ENCODE results near the gene MAN1B1. TPM values are rescaled to one million over a fixed set of nuclear protein-coding genes. Genes with fewer than 3 reads are reported as not detected.

MAN1B1 gene
- total RNA-seq, 1 experiment from 2014 or later = 51.8 TPM

GRCh38 chr9:137158625-137159024 lies 71.8 kb downstream of the MAN1B1 start:
- H3K36me3 ChIP-seq = no peaks in the 10 kb centered on the region
- H3K27me3 ChIP-seq (replicated peaks) = peaks cover 59% of the 10 kb centered on the region
- DNase-seq (ENCODE audit: low read depth in 1 of 2, low spot score in 2 of 2) = no peak
- H3K4me1 ChIP-seq (replicated peaks) = peaks cover 4% of the 10 kb centered on the region
- H3K27ac ChIP-seq = no peak overlapping the region
- H3K4me3 ChIP-seq = no peak overlapping the region
- no peaks in the 10 kb centered on the region for H3K9me3 ChIP-seq (replicated peaks)

Other genes starting within 250 kb of the MAN1B1 start
- gene AJM1, start 244.5 kb upstream of the MAN1B1 start, total RNA-seq (2014; rRNA removed; shearing (Covaris generic)) = 0.11 and 0.16 TPM in 2 replicates
- gene PHPT1, start 237.6 kb upstream of the MAN1B1 start, total RNA-seq (2014; rRNA removed; shearing (Covaris generic)) = 64.1 and 70.5 TPM in 2 replicates
- gene MAMDC4, start 234.6 kb upstream of the MAN1B1 start, total RNA-seq (2014; rRNA removed; shearing (Covaris generic)) = 0.42 and 1.0 TPM in 2 replicates
- gene EDF1, start 220.7 kb upstream of the MAN1B1 start, total RNA-seq (2014; rRNA removed; shearing (Covaris generic)) = 266 and 387 TPM in 2 replicates
- 11.3 and 17.1 TPM in 2 replicates for gene TRAF2, start 200.5 kb upstream of the MAN1B1 start, total RNA-seq (2014; rRNA removed; shearing (Covaris generic))
- 89.0 and 93.8 TPM in 2 replicates for gene FBXW5, start 142.2 kb upstream of the MAN1B1 start, total RNA-seq (2014; rRNA removed; shearing (Covaris generic))
- gene C8G, start 141.7 kb upstream of the MAN1B1 start, total RNA-seq (2014; rRNA removed; shearing (Covaris generic)) = not detected in 2 replicates
- gene LCN12, start 134.7 kb upstream of the MAN1B1 start, total RNA-seq (2014; rRNA removed; shearing (Covaris generic)) = not detected in 2 replicates
- gene PTGDS, start 109.5 kb upstream of the MAN1B1 start, total RNA-seq (2014; rRNA removed; shearing (Covaris generic)) = not detected in 2 replicates
- not detected in 2 replicates for gene LCNL1, start 104.0 kb upstream of the MAN1B1 start, total RNA-seq (2014; rRNA removed; shearing (Covaris generic))
- 14.5 and 15.1 TPM in 2 replicates for gene PAXX, start 94.6 kb upstream of the MAN1B1 start, total RNA-seq (2014; rRNA removed; shearing (Covaris generic))
- gene CLIC3, start 90.4 kb upstream of the MAN1B1 start, total RNA-seq (2014; rRNA removed; shearing (Covaris generic)) = 0.89 TPM in 1 of 2 replicates, not detected in the other
- 0.81 and 1.3 TPM in 2 replicates for gene ABCA2, start 58.7 kb upstream of the MAN1B1 start, total RNA-seq (2014; rRNA removed; shearing (Covaris generic))
- not detected in 2 replicates for gene FUT7, start 54.9 kb upstream of the MAN1B1 start, total RNA-seq (2014; rRNA removed; shearing (Covaris generic))
- gene NPDC1, start 40.8 kb upstream of the MAN1B1 start, total RNA-seq (2014; rRNA removed; shearing (Covaris generic)) = not detected in 2 replicates
- gene ENTPD2, start 32.9 kb upstream of the MAN1B1 start, total RNA-seq (2014; rRNA removed; shearing (Covaris generic)) = not detected in 2 replicates
- gene SAPCD2, start 16.4 kb upstream of the MAN1B1 start, total RNA-seq (2014; rRNA removed; shearing (Covaris generic)) = 21.5 and 24.9 TPM in 2 replicates
- gene UAP1L1, start 9.5 kb upstream of the MAN1B1 start, total RNA-seq (2014; rRNA removed; shearing (Covaris generic)) = 3.4 and 5.6 TPM in 2 replicates
- 5.1 and 6.4 TPM in 2 replicates for gene DPP7, start 27.7 kb downstream of the MAN1B1 start, total RNA-seq (2014; rRNA removed; shearing (Covaris generic))
- gene GRIN1, start 52.2 kb downstream of the MAN1B1 start, total RNA-seq (2014; rRNA removed; shearing (Covaris generic)) = not detected in 2 replicates
- gene LRRC26, start 83.1 kb downstream of the MAN1B1 start, total RNA-seq (2014; rRNA removed; shearing (Covaris generic)) = not detected in 2 replicates
- not detected in 2 replicates for gene TMEM210, start 85.1 kb downstream of the MAN1B1 start, total RNA-seq (2014; rRNA removed; shearing (Covaris generic))
- 11.7 and 13.7 TPM in 2 replicates for gene ANAPC2, start 101.6 kb downstream of the MAN1B1 start, total RNA-seq (2014; rRNA removed; shearing (Covaris generic))
- gene SSNA1, start 101.7 kb downstream of the MAN1B1 start, total RNA-seq (2014; rRNA removed; shearing (Covaris generic)) = 94.2 and 177 TPM in 2 replicates
- gene TPRN, start 113.8 kb downstream of the MAN1B1 start, total RNA-seq (2014; rRNA removed; shearing (Covaris generic)) = 6.0 and 6.1 TPM in 2 replicates
- 44.5 and 51.3 TPM in 2 replicates for gene TMEM203, start 118.7 kb downstream of the MAN1B1 start, total RNA-seq (2014; rRNA removed; shearing (Covaris generic))
- gene NDOR1, start 118.7 kb downstream of the MAN1B1 start, total RNA-seq (2014; rRNA removed; shearing (Covaris generic)) = 5.2 and 6.5 TPM in 2 replicates
- gene RNF208, start 135.3 kb downstream of the MAN1B1 start, total RNA-seq (2014; rRNA removed; shearing (Covaris generic)) = not detected in 2 replicates
- 0.24 TPM in 1 of 2 replicates, not detected in the other for gene CYSRT1, start 138.2 kb downstream of the MAN1B1 start, total RNA-seq (2014; rRNA removed; shearing (Covaris generic))
- gene RNF224, start 140.5 kb downstream of the MAN1B1 start, total RNA-seq (2014; rRNA removed; shearing (Covaris generic)) = not detected in 2 replicates
- gene SLC34A3, start 143.9 kb downstream of the MAN1B1 start, total RNA-seq (2014; rRNA removed; shearing (Covaris generic)) = not detected in 2 replicates
- 229 and 232 TPM in 2 replicates for gene TUBB4B, start 154.3 kb downstream of the MAN1B1 start, total RNA-seq (2014; rRNA removed; shearing (Covaris generic))
- gene STPG3, start 164.3 kb downstream of the MAN1B1 start, total RNA-seq (2014; rRNA removed; shearing (Covaris generic)) = not detected in 2 replicates
- gene NELFB, start 168.3 kb downstream of the MAN1B1 start, total RNA-seq (2014; rRNA removed; shearing (Covaris generic)) = 35.2 and 41.9 TPM in 2 replicates
- 9.7 and 10.9 TPM in 2 replicates for gene TOR4A, start 190.7 kb downstream of the MAN1B1 start, total RNA-seq (2014; rRNA removed; shearing (Covaris generic))
- 0.97 and 1.2 TPM in 2 replicates for gene NRARP, start 215.3 kb downstream of the MAN1B1 start, total RNA-seq (2014; rRNA removed; shearing (Covaris generic))